Fibroblast of the aortic adventitia (primary cell): ENCODE measurements around the gene CRABP2. TPM values are rescaled to one million over a fixed set of nuclear protein-coding genes. Genes with fewer than 3 reads are reported as not detected.

Source experiments
- DNase-seq: peaks from one replicate; pipeline ENCODE4 v3.0.0-alpha.2; 2010; ENCODE audit warnings: low read depth
- H3K4me3 ChIP-seq: 2 replicates; pipeline ENCODE4 v1.5.1; 2011; ENCODE audit warnings: low read depth, mild to moderate bottlenecking, control low read depth, low read length, moderate library complexity
- CTCF ChIP-seq: IDR thresholded peaks from 2 replicates; pipeline ENCODE4 v1.5.1; 2011; ENCODE audit warnings: mild to moderate bottlenecking, low read length, control low read depth, inconsistent platforms; ENCODE audit not compliant: insufficient read depth
- total RNA-seq: library from RNA; depleted of rRNA; stranded (reverse); fragments of >200 nt; gene quantifications from 2 replicates; pipeline ENCODE4 v1.2.3, GENCODE V29; 2012; ENCODE audit warnings: low replicate concordance

CRABP2 gene
- total RNA-seq, 1 donor, result 62.7 TPM

- peak; percentile 23 for DNase-seq
- H3K4me3 ChIP-seq, result peak overlapping the region; percentile 93
- TF ChIP-seq CTCF, result no peak
Measured at GRCh38 chr1:156750191-156750672, 44.8 kb upstream of the CRABP2 start.

- no peak for DNase-seq
- H3K4me3 ChIP-seq, result peak overlapping the region; percentile 93
- TF ChIP-seq CTCF, result no peak
Measured at GRCh38 chr1:156749419-156750118, 44.2 kb upstream of the CRABP2 start.

- peak overlapping the region; percentile 93 for H3K4me3 ChIP-seq
- TF ChIP-seq CTCF, result no peak
- peak; percentile 72 for DNase-seq
Measured at GRCh38 chr1:156748670-156749418, 43.5 kb upstream of the CRABP2 start.

DNA sequence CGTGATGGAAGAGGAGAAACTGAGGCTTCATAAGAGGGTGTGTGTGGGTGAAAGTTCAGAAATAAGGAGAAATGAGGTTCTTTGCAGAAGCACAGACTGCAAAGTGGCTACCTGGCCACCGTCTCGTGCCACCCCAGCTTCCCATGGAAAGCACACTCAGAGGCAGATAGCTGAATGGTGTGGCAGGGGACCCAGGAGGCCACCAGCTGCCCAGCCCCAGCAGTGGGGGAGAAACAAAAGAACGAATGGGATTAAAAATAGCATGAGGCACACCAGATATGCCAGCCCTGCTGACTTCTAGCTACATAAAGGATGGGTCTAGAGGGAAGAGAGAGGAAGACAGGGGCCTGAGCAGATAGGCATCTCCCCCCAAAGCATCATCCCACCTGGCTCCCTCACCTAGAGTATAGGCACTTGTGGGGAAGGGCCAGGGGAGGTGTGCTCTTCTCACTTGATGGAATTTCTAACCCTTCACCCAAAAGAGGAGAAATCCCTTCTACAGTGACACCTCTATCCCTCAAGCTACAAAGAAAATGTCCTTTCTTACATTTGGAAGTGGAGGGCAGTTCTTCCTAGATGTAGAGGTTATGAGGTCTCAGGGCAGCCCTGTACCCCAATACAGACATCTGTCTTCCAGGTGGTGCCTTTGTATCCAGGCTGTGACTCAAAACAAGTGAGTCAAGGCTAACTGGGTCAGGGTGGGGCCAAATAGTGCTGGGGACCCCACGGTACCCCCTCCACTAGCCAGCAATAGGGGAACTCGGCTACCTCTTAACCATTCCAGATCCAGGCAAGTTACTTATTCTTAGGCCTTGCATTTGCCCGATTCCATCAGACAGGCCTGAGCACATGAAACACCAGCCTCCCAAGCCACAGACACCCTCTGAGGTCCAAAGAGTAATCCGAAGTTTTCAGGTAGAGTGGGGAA, 42.6 kb upstream of the CRABP2 start:
- no peak for DNase-seq
- no peak for TF ChIP-seq CTCF
- peak overlapping the region; percentile 93 for H3K4me3 ChIP-seq

- TF ChIP-seq CTCF, result peak; percentile 6
- peak overlapping the region; percentile 93 for H3K4me3 ChIP-seq
- DNase-seq, result peak; percentile 95
Measured at GRCh38 chr1:156746728-156747631, 41.6 kb upstream of the CRABP2 start.

- H3K4me3 ChIP-seq, result peak overlapping the region; percentile 65
- no peak for TF ChIP-seq CTCF
- DNase-seq, result no peak
Measured at GRCh38 chr1:156746406-156746727, 41.0 kb upstream of the CRABP2 start.
